Measurements from ENCODE around the gene UNKL. TPM values are rescaled to one million over a fixed set of nuclear protein-coding genes. Genes with fewer than 3 reads are reported as not detected.

UNKL gene
- total RNA-seq, 2 donors from 2014 or later, result 46.4 to 48.3 TPM

GRCh38 chr16:1390239-1390779 lies 24.2 kb downstream of the UNKL start:
- H3K36me3 Mint-ChIP-seq (ENCODE audit: low read depth), result peaks cover 36% of the 10 kb centered on the region
- H3K9ac ChIP-seq (ENCODE audit: extremely low read depth, low read length, poor library complexity, severe bottlenecking), result no peak overlapping the region
- no peak overlapping the region for H3K4me3 ChIP-seq (ENCODE audit: low read length)
- H3K36me3 ChIP-seq (ENCODE audit: control insufficient read depth, insufficient read depth, low read length), result no peaks in the 10 kb centered on the region
- DNase-seq, result no peak
- 92 to 94% methylated on average over 28 of the region's 28 CpGs for WGBS, 2 experiments (ENCODE audit: insufficient coverage in 1 of 2, insufficient read length in 1 of 2)
- H3K4me3 Mint-ChIP-seq, result no peak overlapping the region
- H3K27me3 Mint-ChIP-seq (ENCODE audit: insufficient read depth), result no peaks in the 10 kb centered on the region
- H3K27ac ChIP-seq (ENCODE audit: low read depth, low read length), result no peak overlapping the region
- H3K27me3 ChIP-seq (ENCODE audit: control insufficient read depth, insufficient read depth, low read length, poor library complexity, severe bottlenecking), result no peaks in the 10 kb centered on the region
- H3K4me1 Mint-ChIP-seq, result no peaks in the 10 kb centered on the region
- no peaks in the 10 kb centered on the region for H3K9me3 Mint-ChIP-seq
- no peaks in the 10 kb centered on the region for H3K4me1 ChIP-seq (ENCODE audit: control insufficient read depth, insufficient read depth, low read length)
- no peaks in the 10 kb centered on the region for H3K9me3 ChIP-seq (ENCODE audit: control insufficient read depth, low read length)
- H3K27ac Mint-ChIP-seq, result no peak overlapping the region
- TF ChIP-seq, protein P1, sequence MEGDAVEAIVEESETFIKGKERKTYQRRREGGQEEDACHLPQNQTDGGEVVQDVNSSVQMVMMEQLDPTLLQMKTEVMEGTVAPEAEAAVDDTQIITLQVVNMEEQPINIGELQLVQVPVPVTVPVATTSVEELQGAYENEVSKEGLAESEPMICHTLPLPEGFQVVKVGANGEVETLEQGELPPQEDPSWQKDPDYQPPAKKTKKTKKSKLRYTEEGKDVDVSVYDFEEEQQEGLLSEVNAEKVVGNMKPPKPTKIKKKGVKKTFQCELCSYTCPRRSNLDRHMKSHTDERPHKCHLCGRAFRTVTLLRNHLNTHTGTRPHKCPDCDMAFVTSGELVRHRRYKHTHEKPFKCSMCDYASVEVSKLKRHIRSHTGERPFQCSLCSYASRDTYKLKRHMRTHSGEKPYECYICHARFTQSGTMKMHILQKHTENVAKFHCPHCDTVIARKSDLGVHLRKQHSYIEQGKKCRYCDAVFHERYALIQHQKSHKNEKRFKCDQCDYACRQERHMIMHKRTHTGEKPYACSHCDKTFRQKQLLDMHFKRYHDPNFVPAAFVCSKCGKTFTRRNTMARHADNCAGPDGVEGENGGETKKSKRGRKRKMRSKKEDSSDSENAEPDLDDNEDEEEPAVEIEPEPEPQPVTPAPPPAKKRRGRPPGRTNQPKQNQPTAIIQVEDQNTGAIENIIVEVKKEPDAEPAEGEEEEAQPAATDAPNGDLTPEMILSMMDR (conservative IDR thresholded peaks at IDR 0.05), result no peak

- 93 to 98% methylated on average over 5 to 7 of the region's 7 CpGs for WGBS, 2 experiments (ENCODE audit: insufficient coverage in 1 of 2, insufficient read length in 1 of 2)
- Mint-ChIP-seq H3K4me1 (no peaks in the 10 kb centered on the region), H3K9me3 (no peaks in the 10 kb centered on the region), H3K4me3 (no peak overlapping the region), H3K27ac (no peak overlapping the region), H3K27me3 (ENCODE audit: insufficient read depth) (no peaks in the 10 kb centered on the region), H3K36me3 (ENCODE audit: low read depth) (peaks cover 39% of the 10 kb centered on the region)
- Histone ChIP-seq H3K4me1 (ENCODE audit: control insufficient read depth, insufficient read depth, low read length) (no peaks in the 10 kb centered on the region), H3K4me3 (ENCODE audit: low read length) (no peak overlapping the region), H3K9me3 (ENCODE audit: control insufficient read depth, low read length) (no peaks in the 10 kb centered on the region), H3K27ac (ENCODE audit: low read depth, low read length) (no peak overlapping the region), H3K9ac (ENCODE audit: extremely low read depth, low read length, poor library complexity, severe bottlenecking) (no peak overlapping the region), H3K27me3 (ENCODE audit: control insufficient read depth, insufficient read depth, low read length, poor library complexity, severe bottlenecking) (no peaks in the 10 kb centered on the region), H3K36me3 (ENCODE audit: control insufficient read depth, insufficient read depth, low read length) (no peaks in the 10 kb centered on the region)
- TF ChIP-seq, protein P1 (conservative IDR thresholded peaks at IDR 0.05), result no peak
- no peak for DNase-seq
Measured at GRCh38 chr16:1389762-1390161, 24.7 kb downstream of the UNKL start.

DNA sequence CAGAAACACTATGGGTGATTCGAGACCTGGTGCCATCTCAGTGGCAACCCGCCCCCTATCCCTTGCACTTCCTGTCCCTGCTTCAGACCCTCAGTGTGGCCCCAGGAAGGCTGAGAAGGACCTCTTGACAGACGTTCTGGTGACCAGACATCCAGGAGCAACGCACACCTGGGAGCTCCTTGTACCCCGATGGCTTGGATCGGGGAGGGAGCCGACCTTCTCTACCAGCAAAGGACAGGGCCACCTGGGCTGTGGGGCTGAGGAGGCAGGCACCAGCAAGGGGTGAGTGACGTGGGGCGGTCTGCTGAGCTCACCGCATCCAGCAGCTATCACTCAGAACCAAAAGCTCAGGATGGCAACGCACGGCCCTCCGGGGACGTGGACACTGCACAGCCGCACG lies 27.2 kb downstream of the UNKL start:
- no peak overlapping the region for H3K27ac ChIP-seq (ENCODE audit: low read depth, low read length)
- no peak overlapping the region for H3K9ac ChIP-seq (ENCODE audit: extremely low read depth, low read length, poor library complexity, severe bottlenecking)
- H3K9me3 Mint-ChIP-seq, result no peaks in the 10 kb centered on the region
- no peak overlapping the region for H3K27ac Mint-ChIP-seq
- no peaks in the 10 kb centered on the region for H3K4me1 ChIP-seq (ENCODE audit: control insufficient read depth, insufficient read depth, low read length)
- H3K4me3 ChIP-seq (ENCODE audit: low read length), result no peak overlapping the region
- H3K4me3 Mint-ChIP-seq, result no peak overlapping the region
- no peaks in the 10 kb centered on the region for H3K9me3 ChIP-seq (ENCODE audit: control insufficient read depth, low read length)
- no peaks in the 10 kb centered on the region for H3K27me3 ChIP-seq (ENCODE audit: control insufficient read depth, insufficient read depth, low read length, poor library complexity, severe bottlenecking)
- DNase-seq, result no peak
- peaks cover 35% of the 10 kb centered on the region for H3K36me3 Mint-ChIP-seq (ENCODE audit: low read depth)
- 85 to 90% methylated on average over 10 to 16 of the region's 16 CpGs for WGBS, 2 experiments (ENCODE audit: insufficient coverage in 1 of 2, insufficient read length in 1 of 2)
- H3K4me1 Mint-ChIP-seq, result no peaks in the 10 kb centered on the region
- no peaks in the 10 kb centered on the region for H3K36me3 ChIP-seq (ENCODE audit: control insufficient read depth, insufficient read depth, low read length)
- TF ChIP-seq, protein P1 (conservative IDR thresholded peaks at IDR 0.05), result no peak
- no peaks in the 10 kb centered on the region for H3K27me3 Mint-ChIP-seq (ENCODE audit: insufficient read depth)

Data from endodermal cell (in vitro differentiated cells).